Astrocyte (in vitro differentiated cells and primary cell): ENCODE measurements around the gene ASB6. TPM values are rescaled to one million over a fixed set of nuclear protein-coding genes. Genes with fewer than 3 reads are reported as not detected.

Experiments
- DNase-seq: peaks from one replicate; pipeline ENCODE4 v3.0.0-alpha.2; 2010; ENCODE audit warnings: low read depth
- FAIRE-seq: peaks from 2 replicates; lab custom pipeline; 2011; peaks lifted over from hg19 to GRCh38; lab: Jason Lieb, UNC
- H2AFZ ChIP-seq: 2 replicates; pipeline ENCODE4 v1.6.0; 2012; ENCODE audit warnings: low read depth, low read length, inconsistent platforms
- H3K27ac ChIP-seq: 2 replicates; pipeline ENCODE4 v1.5.1; 2011; ENCODE audit warnings: low read depth, low read length, inconsistent platforms
- H3K27me3 ChIP-seq: 2 replicates; pipeline ENCODE4 v1.6.0; 2011; ENCODE audit warnings: low read length, inconsistent platforms; ENCODE audit not compliant: insufficient read depth
- H3K36me3 ChIP-seq: 2 replicates; pipeline ENCODE4 v1.5.1; 2011; ENCODE audit warnings: low read length, inconsistent platforms; ENCODE audit not compliant: insufficient read depth
- H3K4me1 ChIP-seq: 2 replicates; pipeline ENCODE4 v1.5.1; 2011; ENCODE audit warnings: low read length, inconsistent platforms; ENCODE audit not compliant: insufficient read depth
- H3K4me2 ChIP-seq: 2 replicates; pipeline ENCODE4 v1.6.0; 2012; ENCODE audit warnings: low read length, inconsistent platforms
- H3K4me3 ChIP-seq: 2 replicates; pipeline ENCODE4 v1.5.1; 2011; ENCODE audit warnings: low read depth, mild to moderate bottlenecking, low read length, inconsistent platforms; ENCODE audit not compliant: insufficient read depth
- H3K79me2 ChIP-seq: 2 replicates; pipeline ENCODE4 v1.6.0; 2012; ENCODE audit warnings: mild to moderate bottlenecking, low read length, inconsistent platforms; ENCODE audit not compliant: insufficient read depth
- H3K9ac ChIP-seq: 2 replicates; pipeline ENCODE4 v1.6.0; 2012; ENCODE audit warnings: mild to moderate bottlenecking, low read length, inconsistent platforms
- H3K9me3 ChIP-seq: 2 replicates; pipeline ENCODE4 v1.5.1; 2012; ENCODE audit warnings: low read depth, mild to moderate bottlenecking, low read length, inconsistent platforms; ENCODE audit not compliant: insufficient read depth
- H4K20me1 ChIP-seq: 2 replicates; pipeline ENCODE4 v1.6.0; 2012; ENCODE audit warnings: low read length, inconsistent platforms; ENCODE audit not compliant: insufficient read depth
- H3K27ac Mint-ChIP-seq: one replicate; pipeline ENCODE4 v1.8.0; 2021; ENCODE audit warnings: mild to moderate bottlenecking, mixed read lengths; ENCODE audit not compliant: unreplicated experiment
- H3K27me3 Mint-ChIP-seq: one replicate; pipeline ENCODE4 v1.8.0; 2021; ENCODE audit warnings: low read depth, mixed read lengths; ENCODE audit not compliant: unreplicated experiment
- H3K36me3 Mint-ChIP-seq: one replicate; pipeline ENCODE4 v1.8.0; 2021; ENCODE audit warnings: low read depth, mixed read lengths; ENCODE audit not compliant: unreplicated experiment
- H3K4me1 Mint-ChIP-seq: one replicate; pipeline ENCODE4 v1.8.0; 2021; ENCODE audit warnings: low read depth, mixed read lengths; ENCODE audit not compliant: unreplicated experiment
- H3K4me3 Mint-ChIP-seq: one replicate; pipeline ENCODE4 v1.8.0; 2021; ENCODE audit warnings: mild to moderate bottlenecking, moderate library complexity, mixed read lengths; ENCODE audit not compliant: unreplicated experiment
- H3K9me3 Mint-ChIP-seq: one replicate; pipeline ENCODE4 v1.8.0; 2021; ENCODE audit warnings: mild to moderate bottlenecking, mixed read lengths; ENCODE audit not compliant: unreplicated experiment
- CTCF ChIP-seq: IDR thresholded peaks from 2 replicates; pipeline ENCODE4 v1.5.1; 2011; ENCODE audit warnings: low read depth, mild to moderate bottlenecking, inconsistent platforms, low read length, moderate library complexity; ENCODE audit not compliant: insufficient read depth
- EZH2 ChIP-seq: IDR thresholded peaks from 2 replicates; pipeline ENCODE4 v1.6.1; 2012; ENCODE audit warnings: mild to moderate bottlenecking, low read length, inconsistent platforms; ENCODE audit not compliant: insufficient read depth
- total RNA-seq: library from RNA; stranded (reverse); gene quantifications from 2 replicates; pipeline ENCODE4 v1.2.1, GENCODE V29; 2021

ASB6 gene
- total RNA-seq, 1 donor from 2014 or later = 24.3 TPM

GRCh38 chr9:129613520-129614175 lies 28.3 kb downstream of the ASB6 start:
- Histone ChIP-seq H3K36me3 (no peaks in the 10 kb centered on the region), H3K4me3 (no peak overlapping the region), H3K27me3 (no peaks in the 10 kb centered on the region), H3K79me2 (no peaks in the 10 kb centered on the region), H3K27ac (no peak overlapping the region), H4K20me1 (no peaks in the 10 kb centered on the region), H2AFZ (no peak overlapping the region), H3K4me1 (peaks cover 18% of the 10 kb centered on the region), H3K4me2 (no peak overlapping the region), H3K9ac (no peak overlapping the region), H3K9me3 (no peaks in the 10 kb centered on the region)
- DNase-seq (no peak), FAIRE-seq (no peak)
- Mint-ChIP-seq H3K36me3 (no peaks in the 10 kb centered on the region), H3K4me1 (peaks cover 11% of the 10 kb centered on the region), H3K4me3 (no peak overlapping the region), H3K27me3 (no peaks in the 10 kb centered on the region), H3K27ac (no peak overlapping the region), H3K9me3 (peaks cover 2% of the 10 kb centered on the region)
- TF ChIP-seq CTCF = no peak
- TF ChIP-seq EZH2 = no peak

DNA sequence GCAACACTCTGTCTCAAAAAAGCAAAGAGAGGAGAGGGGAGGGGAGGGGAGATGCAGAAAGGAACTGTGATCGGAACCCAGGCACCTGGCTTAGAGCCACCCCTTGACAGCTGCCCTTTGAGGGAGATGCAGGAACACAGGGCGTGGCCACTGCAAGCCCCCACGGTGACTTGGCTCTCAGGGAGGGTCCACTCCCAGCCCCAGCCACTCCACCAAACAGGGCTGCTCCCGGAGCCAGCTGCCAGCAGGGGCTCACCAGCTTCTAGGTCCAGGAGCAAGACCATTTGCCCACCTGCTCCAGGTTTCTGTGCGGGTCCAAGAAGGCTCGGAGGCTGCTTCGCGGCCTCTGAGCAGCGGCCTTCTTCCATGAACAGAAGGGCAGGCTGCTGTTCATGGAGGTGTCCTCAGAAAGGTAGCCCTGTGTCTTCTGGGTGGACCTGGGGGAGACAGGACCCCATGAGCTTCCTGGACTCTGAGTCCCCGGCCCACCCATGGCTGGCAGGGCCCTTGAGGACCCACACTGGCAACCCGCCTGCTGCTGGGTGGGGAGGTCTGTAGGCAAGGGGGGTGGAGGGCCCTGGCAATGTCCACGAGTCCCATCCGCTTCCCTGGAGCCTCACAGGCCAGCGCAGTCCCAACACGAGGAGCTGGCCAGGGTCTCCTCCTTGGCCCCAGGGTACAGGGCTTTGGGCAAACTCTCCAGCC lies 29.0 kb downstream of the ASB6 start:
- no peaks in the 10 kb centered on the region for H3K79me2 ChIP-seq
- H3K4me3 ChIP-seq = no peak overlapping the region
- Mint-ChIP-seq H3K27ac (peak overlapping the region; percentile 34), H3K4me3 (no peak overlapping the region), H3K36me3 (no peaks in the 10 kb centered on the region), H3K4me1 (peaks cover 11% of the 10 kb centered on the region), H3K27me3 (no peaks in the 10 kb centered on the region), H3K9me3 (peaks cover 2% of the 10 kb centered on the region)
- FAIRE-seq (no peak), DNase-seq (no peak)
- H3K4me2 ChIP-seq = no peak overlapping the region
- peaks cover 18% of the 10 kb centered on the region for H3K4me1 ChIP-seq
- no peaks in the 10 kb centered on the region for H3K36me3 ChIP-seq
- TF ChIP-seq CTCF = no peak
- no peak for TF ChIP-seq EZH2
- no peaks in the 10 kb centered on the region for H3K27me3 ChIP-seq
- no peak overlapping the region for H2AFZ ChIP-seq
- no peaks in the 10 kb centered on the region for H3K9me3 ChIP-seq
- H3K27ac ChIP-seq = no peak overlapping the region
- H4K20me1 ChIP-seq = no peaks in the 10 kb centered on the region
- no peak overlapping the region for H3K9ac ChIP-seq

- Histone ChIP-seq H4K20me1 (no peaks in the 10 kb centered on the region), H3K4me1 (peaks cover 23% of the 10 kb centered on the region), H2AFZ (no peak overlapping the region), H3K4me3 (no peak overlapping the region), H3K36me3 (no peaks in the 10 kb centered on the region), H3K9ac (no peak overlapping the region), H3K27me3 (no peaks in the 10 kb centered on the region), H3K9me3 (no peaks in the 10 kb centered on the region), H3K27ac (no peak overlapping the region), H3K79me2 (no peaks in the 10 kb centered on the region), H3K4me2 (no peak overlapping the region)
- Mint-ChIP-seq H3K36me3 (no peaks in the 10 kb centered on the region), H3K4me1 (peaks cover 11% of the 10 kb centered on the region), H3K27me3 (no peaks in the 10 kb centered on the region), H3K4me3 (no peak overlapping the region), H3K27ac (no peak overlapping the region), H3K9me3 (peaks cover 2% of the 10 kb centered on the region)
- FAIRE-seq = no peak
- no peak for TF ChIP-seq CTCF
- TF ChIP-seq EZH2 = no peak
- DNase-seq = no peak
Measured at GRCh38 chr9:129612123-129612522, 29.8 kb downstream of the ASB6 start.
